22Rv1 (cell line): ENCODE data around the gene DNAJB8.

Experiments used
- ZFX ChIP-seq: fragments of 450-650 bp; IDR thresholded peaks from 2 replicates; pipeline ENCODE4 v1.6.1; 2017; ENCODE audit warnings: antibody characterized with exemption, borderline replicate concordance
- TF ChIP-seq, protein P1 (sequence below): fragments of 450-650 bp; IDR thresholded peaks from 2 replicates; pipeline ENCODE4 v1.5.1; 2017; ENCODE audit warnings: mild to moderate bottlenecking

DNA sequence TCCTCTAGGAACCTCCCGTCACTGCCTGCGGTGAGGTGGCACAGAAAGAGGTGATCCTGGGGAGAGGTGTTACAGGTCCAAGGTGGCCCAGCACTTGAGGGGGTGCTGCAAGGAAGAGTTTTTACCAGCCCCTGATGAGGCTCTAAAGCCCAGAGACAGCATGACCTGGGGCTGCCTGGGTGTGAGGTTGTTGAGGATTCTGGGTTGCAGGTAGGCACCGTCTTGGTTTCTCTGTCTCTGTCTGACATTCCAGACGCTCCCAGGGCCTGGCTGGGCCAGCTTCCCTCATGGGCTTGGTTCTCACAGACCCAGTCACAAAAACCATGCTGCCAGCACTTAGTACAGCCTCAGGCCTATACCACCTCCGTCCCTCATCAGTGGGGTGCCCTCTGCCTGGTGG, 31.1 kb downstream of the DNAJB8 start:
- TF ChIP-seq, protein P1, sequence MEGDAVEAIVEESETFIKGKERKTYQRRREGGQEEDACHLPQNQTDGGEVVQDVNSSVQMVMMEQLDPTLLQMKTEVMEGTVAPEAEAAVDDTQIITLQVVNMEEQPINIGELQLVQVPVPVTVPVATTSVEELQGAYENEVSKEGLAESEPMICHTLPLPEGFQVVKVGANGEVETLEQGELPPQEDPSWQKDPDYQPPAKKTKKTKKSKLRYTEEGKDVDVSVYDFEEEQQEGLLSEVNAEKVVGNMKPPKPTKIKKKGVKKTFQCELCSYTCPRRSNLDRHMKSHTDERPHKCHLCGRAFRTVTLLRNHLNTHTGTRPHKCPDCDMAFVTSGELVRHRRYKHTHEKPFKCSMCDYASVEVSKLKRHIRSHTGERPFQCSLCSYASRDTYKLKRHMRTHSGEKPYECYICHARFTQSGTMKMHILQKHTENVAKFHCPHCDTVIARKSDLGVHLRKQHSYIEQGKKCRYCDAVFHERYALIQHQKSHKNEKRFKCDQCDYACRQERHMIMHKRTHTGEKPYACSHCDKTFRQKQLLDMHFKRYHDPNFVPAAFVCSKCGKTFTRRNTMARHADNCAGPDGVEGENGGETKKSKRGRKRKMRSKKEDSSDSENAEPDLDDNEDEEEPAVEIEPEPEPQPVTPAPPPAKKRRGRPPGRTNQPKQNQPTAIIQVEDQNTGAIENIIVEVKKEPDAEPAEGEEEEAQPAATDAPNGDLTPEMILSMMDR: no peak
- no peak for TF ChIP-seq ZFX
